ENCODE measurements around the gene IQCE. TPM values are rescaled to one million over a fixed set of nuclear protein-coding genes. Genes with fewer than 3 reads are reported as not detected.
"Not testable (repeated sequence)": the region's sequence is repeated elsewhere in the genome, so short reads cannot be mapped to it uniquely, and the experiment has no call there.

Gene IQCE
- polyA plus RNA-seq, 3 donors: 22.3 to 28.8 (median 26.4) TPM

GRCh38 chr7:2573761-2574160 lies 15.0 kb downstream of the IQCE start:
- DNase-seq: no peak

GRCh38 chr7:2575046-2575732 lies 16.4 kb downstream of the IQCE start:
- no peak for DNase-seq

- DNase-seq: no peak
Observed at GRCh38 chr7:2575733-2576340, 17.1 kb downstream of the IQCE start.

- DNase-seq: no peak
Observed at GRCh38 chr7:2576742-2577491, 18.1 kb downstream of the IQCE start.

- DNase-seq: no peak
Observed at GRCh38 chr7:2577914-2578680, 19.3 kb downstream of the IQCE start.

GRCh38 chr7:2580636-2581035 lies 21.9 kb downstream of the IQCE start:
- DNase-seq: no peak

- DNase-seq: no peak
Observed at GRCh38 chr7:2582006-2582735, 23.4 kb downstream of the IQCE start.

GRCh38 chr7:2583798-2584580 lies 25.2 kb downstream of the IQCE start:
- DNase-seq: no peak

GRCh38 chr7:2585446-2585845 lies 26.7 kb downstream of the IQCE start:
- no peak for DNase-seq

GRCh38 chr7:2586326-2587020 lies 27.7 kb downstream of the IQCE start:
- no peak for DNase-seq

GRCh38 chr7:2587134-2587533 lies 28.4 kb downstream of the IQCE start:
- DNase-seq: no peak

- no peak for DNase-seq
Observed at GRCh38 chr7:2587778-2588177, 29.0 kb downstream of the IQCE start.

- no peak for DNase-seq
Observed at GRCh38 chr7:2589341-2589740, 30.6 kb downstream of the IQCE start.

- not testable (repeated sequence) for DNase-seq
Observed at GRCh38 chr7:2589941-2590340, 31.2 kb downstream of the IQCE start.

GRCh38 chr7:2592375-2592865 lies 33.6 kb downstream of the IQCE start:
- no peak for DNase-seq

- no peak for DNase-seq
Observed at GRCh38 chr7:2593036-2593727, 34.4 kb downstream of the IQCE start.

- no peak for DNase-seq
Observed at GRCh38 chr7:2594599-2594998, 35.8 kb downstream of the IQCE start.

- no peak for DNase-seq
Observed at GRCh38 chr7:2595258-2595860, 36.6 kb downstream of the IQCE start.
